KMS-11 (cell line): ENCODE results near the gene HTRA3.
"Not testable (repeated sequence)": the region's sequence is repeated elsewhere in the genome, so short reads cannot be mapped to it uniquely, and the experiment has no call there.

Experiments
- H2AFZ ChIP-seq: fragments of 200-600 bp; sonication (generic); 2 replicates; pipeline ENCODE4 v1.6.1; 2016; ENCODE audit warnings: antibody characterized with exemption, mixed run types, low read depth
- H3K27ac ChIP-seq: fragments of 200-600 bp; sonication (generic); 2 replicates; pipeline ENCODE4 v1.6.1; 2016; ENCODE audit warnings: mild to moderate bottlenecking, mixed run types
- H3K27me3 ChIP-seq: fragments of 200-600 bp; sonication (generic); 2 replicates; pipeline ENCODE4 v1.6.1; 2017; ENCODE audit warnings: mild to moderate bottlenecking, low read depth, mixed run types, moderate library complexity; ENCODE audit not compliant: insufficient read depth
- H3K36me3 ChIP-seq: fragments of 200-600 bp; sonication (generic); 2 replicates; pipeline ENCODE4 v1.6.1; 2017; ENCODE audit warnings: mild to moderate bottlenecking, mixed run types; ENCODE audit not compliant: insufficient read depth
- H3K4me1 ChIP-seq: fragments of 200-600 bp; sonication (generic); 2 replicates; pipeline ENCODE4 v1.6.1; 2016; ENCODE audit warnings: mild to moderate bottlenecking, low read depth, mixed run types; ENCODE audit not compliant: poor library complexity, severe bottlenecking
- H3K4me2 ChIP-seq: fragments of 200-600 bp; sonication (generic); 2 replicates; pipeline ENCODE4 v1.7.0; 2016; ENCODE audit warnings: mild to moderate bottlenecking, mixed run types
- H3K4me3 ChIP-seq: fragments of 200-600 bp; sonication (generic); IDR thresholded peaks from 2 replicates; pipeline ENCODE4 v1.6.1; 2017; ENCODE audit warnings: low read depth, low read length, mixed read lengths; ENCODE audit not compliant: insufficient read depth
- H3K79me2 ChIP-seq: fragments of 200-600 bp; sonication (generic); 2 replicates; pipeline ENCODE4 v1.6.1; 2016; ENCODE audit warnings: low read depth, mixed run types; ENCODE audit not compliant: insufficient read depth
- H3K9ac ChIP-seq: fragments of 200-600 bp; sonication (generic); 2 replicates; pipeline ENCODE4 v1.6.1; 2016; ENCODE audit warnings: mild to moderate bottlenecking, mixed run types
- H4K20me1 ChIP-seq: fragments of 200-600 bp; sonication (generic); 2 replicates; pipeline ENCODE4 v1.6.1; 2016; ENCODE audit warnings: mild to moderate bottlenecking, mixed run types; ENCODE audit not compliant: insufficient read depth
- TF ChIP-seq, protein P1 (sequence below): fragments of 200-600 bp; sonication (generic); conservative IDR thresholded peaks from 2 replicates; pipeline ENCODE4 v1.6.1; 2017; ENCODE audit warnings: low read depth, mild to moderate bottlenecking, antibody characterized with exemption, low read length, moderate library complexity, mixed read lengths

The HTRA3 gene

GRCh38 chr4:8348071-8348470 lies 78.5 kb downstream of the HTRA3 start:
- Histone ChIP-seq H3K27ac (no peak overlapping the region), H3K4me2 (no peak overlapping the region), H3K36me3 (no peaks in the 10 kb centered on the region), H3K4me1 (no peaks in the 10 kb centered on the region), H3K9ac (no peak overlapping the region), H3K79me2 (no peaks in the 10 kb centered on the region), H2AFZ (no peak overlapping the region), H3K27me3 (no peaks in the 10 kb centered on the region; the same call in 1 of the 2 replicates), H4K20me1 (no peaks in the 10 kb centered on the region), H3K4me3 (no peak overlapping the region)
- TF ChIP-seq, protein P1, sequence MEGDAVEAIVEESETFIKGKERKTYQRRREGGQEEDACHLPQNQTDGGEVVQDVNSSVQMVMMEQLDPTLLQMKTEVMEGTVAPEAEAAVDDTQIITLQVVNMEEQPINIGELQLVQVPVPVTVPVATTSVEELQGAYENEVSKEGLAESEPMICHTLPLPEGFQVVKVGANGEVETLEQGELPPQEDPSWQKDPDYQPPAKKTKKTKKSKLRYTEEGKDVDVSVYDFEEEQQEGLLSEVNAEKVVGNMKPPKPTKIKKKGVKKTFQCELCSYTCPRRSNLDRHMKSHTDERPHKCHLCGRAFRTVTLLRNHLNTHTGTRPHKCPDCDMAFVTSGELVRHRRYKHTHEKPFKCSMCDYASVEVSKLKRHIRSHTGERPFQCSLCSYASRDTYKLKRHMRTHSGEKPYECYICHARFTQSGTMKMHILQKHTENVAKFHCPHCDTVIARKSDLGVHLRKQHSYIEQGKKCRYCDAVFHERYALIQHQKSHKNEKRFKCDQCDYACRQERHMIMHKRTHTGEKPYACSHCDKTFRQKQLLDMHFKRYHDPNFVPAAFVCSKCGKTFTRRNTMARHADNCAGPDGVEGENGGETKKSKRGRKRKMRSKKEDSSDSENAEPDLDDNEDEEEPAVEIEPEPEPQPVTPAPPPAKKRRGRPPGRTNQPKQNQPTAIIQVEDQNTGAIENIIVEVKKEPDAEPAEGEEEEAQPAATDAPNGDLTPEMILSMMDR: no peak

DNA sequence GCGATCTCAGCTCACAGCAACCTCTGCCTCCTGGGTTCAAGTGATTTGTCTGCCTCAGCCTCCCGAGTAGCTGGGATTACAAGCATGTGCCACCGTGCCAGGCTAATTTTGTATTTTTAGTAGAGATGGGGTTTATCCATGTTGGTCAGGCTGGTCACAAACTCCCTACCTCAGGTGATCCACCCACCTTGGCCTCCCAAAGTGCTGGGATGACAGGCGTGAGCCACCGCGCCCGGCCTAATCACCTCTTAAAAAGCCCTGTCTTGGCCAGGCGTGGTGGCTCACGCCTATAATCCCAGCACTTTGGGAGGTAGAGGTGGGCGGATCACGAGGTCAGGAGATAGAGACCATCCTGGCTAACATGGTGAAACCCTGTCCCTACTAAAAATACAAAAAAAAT lies 79.7 kb downstream of the HTRA3 start:
- not testable (repeated sequence) for H3K27me3 ChIP-seq, H3K27ac ChIP-seq, H3K4me2 ChIP-seq, H3K4me1 ChIP-seq, H3K4me3 ChIP-seq, H3K79me2 ChIP-seq, H3K9ac ChIP-seq, H2AFZ ChIP-seq, H4K20me1 ChIP-seq, H3K36me3 ChIP-seq

- TF ChIP-seq, protein P1: no peak
- Histone ChIP-seq H3K4me1 (no peaks in the 10 kb centered on the region), H4K20me1 (no peaks in the 10 kb centered on the region), H3K79me2 (no peaks in the 10 kb centered on the region), H3K4me2 (no peak overlapping the region), H3K36me3 (no peaks in the 10 kb centered on the region), H3K9ac (no peak overlapping the region), H3K27me3 (no peaks in the 10 kb centered on the region; the same call in 1 of the 2 replicates), H2AFZ (no peak overlapping the region), H3K4me3 (no peak overlapping the region), H3K27ac (no peak overlapping the region)
Measured at GRCh38 chr4:8349664-8350236, 80.2 kb downstream of the HTRA3 start.

GRCh38 chr4:8350352-8350751 lies 80.8 kb downstream of the HTRA3 start:
- no peak overlapping the region for H3K4me2 ChIP-seq
- no peaks in the 10 kb centered on the region for H4K20me1 ChIP-seq
- TF ChIP-seq, protein P1: no peak
- no peak overlapping the region for H3K4me3 ChIP-seq
- H3K79me2 ChIP-seq: no peaks in the 10 kb centered on the region
- no peak overlapping the region for H3K27ac ChIP-seq
- H2AFZ ChIP-seq: no peak overlapping the region
- no peaks in the 10 kb centered on the region for H3K4me1 ChIP-seq
- no peak overlapping the region for H3K9ac ChIP-seq
- H3K36me3 ChIP-seq: no peaks in the 10 kb centered on the region
- no peaks in the 10 kb centered on the region; the same call in 1 of the 2 replicates for H3K27me3 ChIP-seq

- Histone ChIP-seq H3K36me3 (no peaks in the 10 kb centered on the region), H3K4me3 (no peak overlapping the region), H3K27ac (no peak overlapping the region), H3K4me1 (no peaks in the 10 kb centered on the region), H3K79me2 (no peaks in the 10 kb centered on the region), H2AFZ (no peak overlapping the region), H4K20me1 (no peaks in the 10 kb centered on the region), H3K4me2 (no peak overlapping the region), H3K27me3 (no peaks in the 10 kb centered on the region; the same call in 1 of the 2 replicates), H3K9ac (no peak overlapping the region)
- TF ChIP-seq, protein P1: no peak
Measured at GRCh38 chr4:8350841-8351461, 81.4 kb downstream of the HTRA3 start.
